GM19023 (cell line): Measurements from ENCODE around the gene PAX8.
"Not testable (repeated sequence)": the region's sequence is repeated elsewhere in the genome, so short reads cannot be mapped to it uniquely, and the experiment has no call there.

Experiments
- ATAC-seq: cut with Tn5 transposase; IDR thresholded peaks from one replicate; pipeline ENCODE4 v1.9.1; 2021; ENCODE audit warnings: mild to moderate bottlenecking, moderate library complexity; ENCODE audit not compliant: unreplicated experiment

PAX8 gene

GRCh38 chr2:113291191-113291590, 12.5 kb upstream of the PAX8 start:
- ATAC-seq = no peak

GRCh38 chr2:113288674-113289149, 10.0 kb upstream of the PAX8 start:
- ATAC-seq = not testable (repeated sequence)

- not testable (repeated sequence) for ATAC-seq
These were observed 9.5 kb upstream of the PAX8 start for GRCh38 chr2:113288117-113288673.

GRCh38 chr2:113285816-113286215, 7.1 kb upstream of the PAX8 start:
- ATAC-seq = no peak

- ATAC-seq = not testable (repeated sequence)
These were observed 6.3 kb upstream of the PAX8 start for GRCh38 chr2:113284999-113285398.

- no peak for ATAC-seq
These were observed 5.8 kb upstream of the PAX8 start for GRCh38 chr2:113284476-113284875.

GRCh38 chr2:113283704-113284284, 5.1 kb upstream of the PAX8 start:
- ATAC-seq = no peak

GRCh38 chr2:113282747-113283533, 4.2 kb upstream of the PAX8 start:
- ATAC-seq = no peak

- ATAC-seq = no peak
These were observed 3.4 kb upstream of the PAX8 start for GRCh38 chr2:113281910-113282746.

- no peak for ATAC-seq
These were observed 514 bp downstream of the PAX8 start for GRCh38 chr2:113278073-113278741.

- no peak for ATAC-seq
These were observed 1.1 kb downstream of the PAX8 start for GRCh38 chr2:113277474-113278072.

- no peak for ATAC-seq
These were observed 1.8 kb downstream of the PAX8 start for GRCh38 chr2:113276761-113277425.

- no peak for ATAC-seq
These were observed 2.4 kb downstream of the PAX8 start for GRCh38 chr2:113276216-113276760.

- no peak for ATAC-seq
These were observed 3.0 kb downstream of the PAX8 start for GRCh38 chr2:113275556-113276215.

GRCh38 chr2:113274432-113274831, 4.3 kb downstream of the PAX8 start:
- no peak for ATAC-seq

GRCh38 chr2:113273981-113274380, 4.7 kb downstream of the PAX8 start:
- no peak for ATAC-seq

- ATAC-seq = no peak
These were observed 5.6 kb downstream of the PAX8 start for GRCh38 chr2:113273027-113273551.

GRCh38 chr2:113272477-113272876, 6.2 kb downstream of the PAX8 start:
- ATAC-seq = no peak
